K562 (cell line): ENCODE data around the gene SPHK2. TPM values are rescaled to one million over a fixed set of nuclear protein-coding genes. Genes with fewer than 3 reads are reported as not detected.
A peak's percentile ranks its signal among the peaks of the same experiment; 100 is the strongest.

ENCODE experiments used
- AFF1 ChIP-seq, 2 experiments: fragments of 450-650 bp; IDR thresholded peaks; 2 replicates each; pipeline ENCODE4 v1.6.1; 2018; ENCODE audit warnings: mild to moderate bottlenecking in 2 of 2, low read depth in 1 of 2; ENCODE audit not compliant: partially characterized antibody in 2 of 2
- CHD2 ChIP-seq: IDR thresholded peaks from 2 replicates; pipeline ENCODE4 v1.6.1; 2011; ENCODE audit warnings: low read depth, low read length
- CREB3 ChIP-seq: fragments of 450-650 bp; conservative IDR thresholded peaks from 2 replicates; pipeline ENCODE4 v1.6.1; 2016; ENCODE audit warnings: missing genetic modification characterization, low read depth, mild to moderate bottlenecking, missing compliant biosample characterization, moderate library complexity
- CTCFL ChIP-seq: IDR thresholded peaks from 2 replicates; pipeline ENCODE4 v1.6.1; 2011; ENCODE audit warnings: borderline replicate concordance, low read depth, mild to moderate bottlenecking, moderate library complexity, low read length; ENCODE audit not compliant: insufficient read depth, poor library complexity, severe bottlenecking
- E2F8 ChIP-seq: fragments of 450-650 bp; IDR thresholded peaks from 2 replicates; pipeline ENCODE4 v1.7.1; 2018; ENCODE audit warnings: mild to moderate bottlenecking, low read depth; ENCODE audit not compliant: partially characterized antibody
- FOXA3 ChIP-seq, 2 experiments: fragments of 450-650 bp in 1 of 2; sonication (generic) in 1 of 2; formaldehyde crosslinking; IDR thresholded peaks in 1 of 2; conservative IDR thresholded peaks in 1 of 2; 2 replicates each; pipeline versions ENCODE4 v1.4.0 to v1.8.0; 2020 to 2022; ENCODE audit warnings: mild to moderate bottlenecking in 2 of 2, missing genetic modification reagents in 1 of 2
- HDAC1 ChIP-seq, 2 experiments: fragments of 450-650 bp; IDR thresholded peaks; 2 replicates each; pipeline ENCODE4 v1.6.1; 2016 to 2017; ENCODE audit warnings: inconsistent platforms in 1 of 2, mild to moderate bottlenecking in 1 of 2, moderate library complexity in 1 of 2
- LEF1 ChIP-seq: fragments of 450-650 bp; IDR thresholded peaks from 2 replicates; pipeline ENCODE4 v1.6.1; 2016; ENCODE audit warnings: mild to moderate bottlenecking
- NFE2 ChIP-seq: IDR thresholded peaks from 2 replicates; pipeline ENCODE4 v1.6.1; 2014; ENCODE audit warnings: antibody characterized with exemption, low read depth
- RBM25 ChIP-seq: fragments of 200-400 bp; formaldehyde crosslinking; IDR thresholded peaks from 2 replicates; pipeline ENCODE4 v1.6.1; 2018; ENCODE audit warnings: low read length, low read depth, moderate library complexity; ENCODE audit not compliant: severe bottlenecking
- RCOR1 ChIP-seq, 2 experiments: IDR thresholded peaks; 2 replicates each; pipeline ENCODE4 v1.6.1; 2012; ENCODE audit warnings: low read depth in 2 of 2, low read length in 2 of 2, borderline replicate concordance in 1 of 2, improper control_type of control experiment in 1 of 2
- SMAD3 ChIP-seq: fragments of 450-650 bp; formaldehyde crosslinking; conservative IDR thresholded peaks from 2 replicates; pipeline ENCODE4 v1.4.0; 2020; ENCODE audit warnings: mild to moderate bottlenecking
- SMARCE1 ChIP-seq: fragments of 450-650 bp; IDR thresholded peaks from 2 replicates; pipeline ENCODE4 v1.7.1; 2016; ENCODE audit warnings: mild to moderate bottlenecking
- U2AF1 ChIP-seq: fragments of 200-400 bp; formaldehyde crosslinking; optimal IDR thresholded peaks from 2 replicates; pipeline ENCODE3; 2017; ENCODE audit warnings: mild to moderate bottlenecking, low read depth, low read length, moderate library complexity
- ZNF184 ChIP-seq: sonication (generic); formaldehyde crosslinking; IDR thresholded peaks from 2 replicates; pipeline ENCODE4 v1.5.0; 2020; ENCODE audit warnings: missing genetic modification reagents
- polyA plus RNA-seq, 8 experiments: library from polyadenylated mRNA; depleted of rRNA in 4 of 8; stranded (reverse) in 5 of 8; unstranded in 3 of 8; fragments of >200 nt; fragmentation: Nextera tagmentation in 2 of 8; fragmentation: Illumina TruSeq in 1 of 8; extraction: Ambion mirVana in 2 of 8; extraction: Trizol in 1 of 8; gene quantifications; 2 replicates each; pipeline versions ENCODE4 v1.2.1 to v1.2.3, GENCODE V29; 2011 to 2014; ENCODE audit warnings: inconsistent platforms in 1 of 8, missing spikeins in 1 of 8
- total RNA-seq, 7 experiments: library from RNA; depleted of rRNA in 6 of 7; stranded (reverse); fragments of >200 nt in 6 of 7; fragmentation: Illumina TruSeq in 2 of 7; extraction: Trizol in 2 of 7; gene quantifications; 2 replicates each; pipeline versions ENCODE4 v1.2.1 to v1.2.3, GENCODE V29; 2011 to 2021; ENCODE audit warnings: low replicate concordance in 1 of 7

Gene SPHK2
- total and polyA plus RNA-seq, 9 of the 15 experiments (the other 6 are each of a cell fraction or from before 2014, with no cell fraction given) = 0.10 to 15.2 (median 2.9) TPM

- TF ChIP-seq AFF1 (IDR thresholded peaks at IDR 0.05; ENCODE audit: low read depth in 1 of 2, partially characterized antibody in 2 of 2) = no peak
- no peak for TF ChIP-seq ZNF184
- no peak for TF ChIP-seq SMAD3 (CRISPR knock-in tag)
- peak; percentile 57 to 86; a peak in 3 of 4 replicates for TF ChIP-seq HDAC1 (IDR thresholded peaks at IDR 0.05)
- TF ChIP-seq E2F8 = no peak
- peak; percentile 44 to 59; a peak in 2 of 4 replicates for TF ChIP-seq RCOR1 (IDR thresholded peaks at IDR 0.05; ENCODE audit: borderline replicate concordance in 1 of 2, low read depth in 2 of 2, low read length in 2 of 2)
- no peak for TF ChIP-seq LEF1
- no peak for TF ChIP-seq CTCFL
- no peak for TF ChIP-seq SMARCE1
- TF ChIP-seq CREB3 (tag) = no peak; the same call in 1 of the 2 replicates
- no peak for TF ChIP-seq RBM25
- TF ChIP-seq CHD2 = 0 out of 2 replicates have a peak, but pooled peaks have one; percentile 30
- TF ChIP-seq NFE2 = no peak
- no peak for TF ChIP-seq U2AF1
- TF ChIP-seq FOXA3 (CRISPR knock-in tag; conservative IDR thresholded peaks at IDR 0.05 in 1 of 2, IDR thresholded peaks at IDR 0.05 in 1 of 2) = no peak
These were observed 14.1 kb downstream of the SPHK2 start (continued) for GRCh38 chr19:48633148-48634035.
